GM10266 (cell line): Measurements from ENCODE around the gene FUT4.
A peak's percentile ranks its signal among the peaks of the same experiment; 100 is the strongest.
"Not testable (repeated sequence)": the region's sequence is repeated elsewhere in the genome, so short reads cannot be mapped to it uniquely, and the experiment has no call there.

ENCODE experiments used
- DNase-seq: peaks from one replicate; pipeline ENCODE4 v3.0.0; 2012; ENCODE audit errors: extremely low spot score
- TF ChIP-seq, protein P1 (sequence below): IDR thresholded peaks from 2 replicates; pipeline ENCODE4 v1.5.1; 2012; ENCODE audit warnings: mild to moderate bottlenecking, low read depth; ENCODE audit not compliant: control insufficient read depth, insufficient read depth; ENCODE audit errors: missing control alignments

FUT4 gene, protein sequence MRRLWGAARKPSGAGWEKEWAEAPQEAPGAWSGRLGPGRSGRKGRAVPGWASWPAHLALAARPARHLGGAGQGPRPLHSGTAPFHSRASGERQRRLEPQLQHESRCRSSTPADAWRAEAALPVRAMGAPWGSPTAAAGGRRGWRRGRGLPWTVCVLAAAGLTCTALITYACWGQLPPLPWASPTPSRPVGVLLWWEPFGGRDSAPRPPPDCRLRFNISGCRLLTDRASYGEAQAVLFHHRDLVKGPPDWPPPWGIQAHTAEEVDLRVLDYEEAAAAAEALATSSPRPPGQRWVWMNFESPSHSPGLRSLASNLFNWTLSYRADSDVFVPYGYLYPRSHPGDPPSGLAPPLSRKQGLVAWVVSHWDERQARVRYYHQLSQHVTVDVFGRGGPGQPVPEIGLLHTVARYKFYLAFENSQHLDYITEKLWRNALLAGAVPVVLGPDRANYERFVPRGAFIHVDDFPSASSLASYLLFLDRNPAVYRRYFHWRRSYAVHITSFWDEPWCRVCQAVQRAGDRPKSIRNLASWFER

GRCh38 chr11:94543695-94544645, at the start of gene FUT4:
FUT4 (plus strand) TSS chr11:94543921; CDS start chr11:94544134, 213 bp downstream.
- DNase-seq: peak; percentile 89
- TF ChIP-seq, protein P1, sequence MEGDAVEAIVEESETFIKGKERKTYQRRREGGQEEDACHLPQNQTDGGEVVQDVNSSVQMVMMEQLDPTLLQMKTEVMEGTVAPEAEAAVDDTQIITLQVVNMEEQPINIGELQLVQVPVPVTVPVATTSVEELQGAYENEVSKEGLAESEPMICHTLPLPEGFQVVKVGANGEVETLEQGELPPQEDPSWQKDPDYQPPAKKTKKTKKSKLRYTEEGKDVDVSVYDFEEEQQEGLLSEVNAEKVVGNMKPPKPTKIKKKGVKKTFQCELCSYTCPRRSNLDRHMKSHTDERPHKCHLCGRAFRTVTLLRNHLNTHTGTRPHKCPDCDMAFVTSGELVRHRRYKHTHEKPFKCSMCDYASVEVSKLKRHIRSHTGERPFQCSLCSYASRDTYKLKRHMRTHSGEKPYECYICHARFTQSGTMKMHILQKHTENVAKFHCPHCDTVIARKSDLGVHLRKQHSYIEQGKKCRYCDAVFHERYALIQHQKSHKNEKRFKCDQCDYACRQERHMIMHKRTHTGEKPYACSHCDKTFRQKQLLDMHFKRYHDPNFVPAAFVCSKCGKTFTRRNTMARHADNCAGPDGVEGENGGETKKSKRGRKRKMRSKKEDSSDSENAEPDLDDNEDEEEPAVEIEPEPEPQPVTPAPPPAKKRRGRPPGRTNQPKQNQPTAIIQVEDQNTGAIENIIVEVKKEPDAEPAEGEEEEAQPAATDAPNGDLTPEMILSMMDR: no peak

DNA sequence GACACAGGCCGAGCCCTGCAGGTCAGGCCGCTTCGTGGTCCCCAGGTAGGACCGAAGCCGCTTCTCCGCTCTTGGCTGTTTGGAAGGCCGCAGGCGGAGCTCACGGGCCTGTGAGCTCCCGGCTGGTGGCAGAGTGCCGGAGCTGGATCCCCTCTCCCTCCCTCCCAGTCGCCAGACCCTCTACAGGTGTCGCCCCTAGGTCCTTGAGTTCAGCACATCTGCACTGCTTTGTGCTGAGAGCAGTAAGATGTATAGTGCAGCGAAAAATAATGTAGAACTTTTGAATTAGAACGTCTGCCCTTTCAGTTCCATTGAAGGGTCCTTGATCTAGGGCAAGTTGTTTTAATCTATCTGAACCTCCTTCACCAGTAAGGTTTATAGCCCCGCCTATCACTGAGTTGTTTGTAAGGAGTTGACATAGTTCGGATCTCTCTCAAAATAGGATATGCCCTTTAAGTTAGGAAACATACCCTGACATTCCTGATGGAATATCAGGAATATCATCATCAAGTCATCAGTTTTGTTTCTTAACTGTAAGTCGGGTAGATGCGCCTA, 49.5 kb upstream of the FUT4 start:
- TF ChIP-seq, protein P1: no peak
- DNase-seq: no peak

- DNase-seq: no peak
- TF ChIP-seq, protein P1: no peak
These were observed 43.5 kb upstream of the FUT4 start for GRCh38 chr11:94500181-94500580.

DNA sequence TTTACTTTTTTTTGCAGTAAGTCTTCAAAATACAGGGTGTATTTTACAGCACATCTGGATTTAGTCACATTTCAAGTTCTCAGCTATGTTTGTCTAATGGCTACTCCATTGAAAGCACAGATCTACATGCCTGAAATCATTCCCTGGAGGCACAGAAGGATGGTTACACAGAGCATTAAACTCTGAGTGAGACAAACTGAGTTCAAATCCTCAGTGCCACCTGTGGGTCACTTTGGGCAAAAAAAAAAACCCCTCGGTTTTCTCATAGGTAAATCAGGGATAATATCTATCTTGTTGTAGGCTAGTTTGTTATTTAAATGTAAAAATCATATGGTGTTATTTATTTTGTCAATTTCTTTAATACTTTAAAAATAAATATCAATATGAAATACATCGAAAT, 42.2 kb upstream of the FUT4 start:
- DNase-seq: no peak
- TF ChIP-seq, protein P1: peak; percentile 6

DNA sequence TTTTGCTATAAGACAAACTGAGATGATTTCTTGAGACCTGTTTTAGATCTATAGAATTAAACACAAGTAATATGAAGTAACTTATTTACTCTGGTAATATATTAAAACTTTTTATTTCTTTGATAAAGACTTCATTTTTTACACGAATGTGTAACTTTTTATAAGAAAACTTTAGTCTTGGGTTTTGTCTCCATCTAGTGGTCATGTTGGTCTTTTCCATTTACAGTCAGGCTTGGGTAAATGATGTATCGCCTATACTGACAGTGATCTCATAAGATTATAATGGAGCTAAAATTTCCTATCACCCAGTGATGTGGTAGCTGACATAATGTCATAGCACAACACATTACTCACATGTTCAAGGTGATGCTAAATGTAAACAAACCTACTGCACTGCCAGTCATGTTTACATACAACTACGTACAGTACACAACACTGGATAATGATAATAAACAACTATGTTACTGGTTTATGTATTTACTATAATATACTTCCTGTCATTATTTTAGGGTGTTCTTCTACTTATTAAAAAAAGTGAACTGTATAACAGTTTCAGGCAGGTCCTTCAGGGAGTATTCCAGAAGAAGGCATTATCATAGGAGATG, 38.9 kb upstream of the FUT4 start:
- TF ChIP-seq, protein P1: peak; percentile 64
- DNase-seq: peak; percentile 57

GRCh38 chr11:94506513-94506912, 37.2 kb upstream of the FUT4 start:
- DNase-seq: not testable (repeated sequence)

DNA sequence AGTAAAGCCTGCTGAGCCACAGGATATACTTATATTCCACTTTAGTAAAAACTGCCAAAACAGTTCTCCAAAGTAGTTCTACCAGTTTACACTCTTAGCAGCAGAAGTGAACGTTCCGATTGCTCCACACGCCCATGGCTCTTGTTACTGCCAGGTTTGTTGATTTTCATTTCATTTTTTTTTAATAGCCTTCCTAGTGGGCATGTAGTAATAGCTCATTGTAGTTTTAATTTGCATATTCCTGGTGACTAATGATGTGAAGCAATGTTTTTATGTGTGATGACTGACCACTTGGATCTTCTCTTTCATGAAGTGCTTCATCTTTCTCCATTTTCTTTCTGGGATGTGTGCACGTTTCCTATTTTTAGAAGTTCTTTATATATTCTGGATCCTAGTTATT, 36.2 kb upstream of the FUT4 start:
- DNase-seq: no peak
- TF ChIP-seq, protein P1: no peak
